ENCODE measurements around the gene DOCK3.
"Not testable (repeated sequence)": the region's sequence is repeated elsewhere in the genome, so short reads cannot be mapped to it uniquely, and the experiment has no call there.

The DOCK3 gene

DNA sequence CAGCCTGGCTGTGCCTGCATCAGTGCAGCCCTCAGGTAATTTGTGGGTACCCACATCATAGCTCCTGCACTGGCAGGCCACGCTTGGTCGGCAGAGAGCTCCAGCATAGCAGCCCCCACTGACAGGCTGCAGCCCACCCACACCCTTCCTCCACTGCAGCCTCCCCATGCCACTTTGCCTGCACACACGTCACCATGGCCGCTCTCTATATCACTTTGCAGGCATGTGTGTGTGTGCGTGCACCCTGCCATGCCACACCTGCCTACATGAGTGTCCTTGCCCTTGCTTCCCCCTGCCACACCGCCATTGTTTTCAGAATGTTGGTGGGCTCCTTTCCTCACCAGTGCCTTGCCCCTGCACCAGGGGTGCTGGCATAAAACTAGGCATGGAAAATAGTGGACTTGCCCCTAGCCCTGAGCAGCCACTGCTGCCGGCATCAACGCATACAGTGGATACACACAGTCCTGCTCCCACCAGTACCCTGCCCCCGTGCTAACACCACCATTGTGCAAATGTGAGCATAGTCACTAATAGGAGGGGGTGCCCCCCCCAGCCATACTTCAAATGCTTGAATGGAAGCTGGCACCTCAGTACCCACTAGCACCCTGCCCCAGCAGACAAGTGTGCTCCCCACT, 431.6 kb downstream of the DOCK3 start:
- no peak for DNase-seq (ENCODE audit: low read depth in 2 of 2)

DNA sequence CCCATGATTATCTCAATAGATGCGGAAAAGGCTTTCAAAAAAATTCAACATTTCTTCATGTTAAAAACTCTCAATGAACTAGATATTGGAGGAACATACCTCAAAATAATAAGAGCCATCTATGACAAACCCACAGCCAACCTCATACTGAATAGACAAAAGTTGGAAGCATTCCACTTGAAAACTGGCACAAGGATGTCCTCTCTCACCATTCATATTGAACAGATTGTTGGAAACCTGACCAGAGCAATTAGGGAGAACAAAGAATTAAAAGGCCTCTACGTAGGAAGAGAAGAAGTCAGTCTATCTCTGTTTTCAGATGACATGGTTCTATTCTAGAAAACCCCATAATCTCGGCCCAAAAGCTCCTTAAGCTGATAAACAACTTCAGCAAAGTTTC, 435.9 kb downstream of the DOCK3 start:
- no peak for DNase-seq (ENCODE audit: low read depth in 2 of 2)

DNA sequence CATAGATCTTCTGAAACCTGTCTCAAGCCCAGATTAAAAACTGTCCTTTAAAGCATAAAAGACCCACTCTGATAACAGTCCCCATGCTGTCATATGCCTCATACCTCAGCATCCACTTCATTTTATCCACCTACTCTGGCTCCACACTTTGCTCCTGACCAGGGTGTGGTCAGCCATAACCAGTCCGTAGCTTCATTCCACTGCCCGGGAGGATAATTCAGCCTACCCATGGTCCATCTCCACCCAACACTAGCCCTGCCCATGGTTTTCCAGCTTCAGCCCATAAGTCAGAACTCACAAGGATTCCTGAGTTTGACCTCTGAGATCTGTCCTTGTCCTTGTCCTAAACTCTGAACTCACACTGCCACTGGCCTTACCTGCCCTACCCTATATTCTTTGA, 448.2 kb downstream of the DOCK3 start:
- no peak for DNase-seq (ENCODE audit: low read depth in 2 of 2)

DNA sequence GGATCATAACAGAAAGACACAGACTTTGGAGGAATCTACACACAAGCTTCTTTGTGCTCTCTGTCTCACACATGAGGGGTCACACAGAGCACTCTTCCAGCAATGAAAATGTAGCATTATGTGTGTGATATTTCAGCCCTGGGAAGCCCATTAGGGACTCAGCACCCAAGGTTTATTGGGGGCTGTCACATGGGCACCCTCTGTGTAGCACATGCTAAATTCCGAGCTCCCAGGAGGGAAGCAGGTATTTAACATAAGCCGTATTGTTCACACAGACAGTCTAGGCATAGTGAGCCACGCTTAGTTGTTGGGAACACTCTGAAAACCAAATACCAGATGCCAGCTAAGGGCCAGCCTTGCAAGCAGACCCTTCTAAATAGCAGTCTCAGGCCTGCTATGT, 448.8 kb downstream of the DOCK3 start:
- DNase-seq (ENCODE audit: low read depth in 2 of 2) = no peak

DNA sequence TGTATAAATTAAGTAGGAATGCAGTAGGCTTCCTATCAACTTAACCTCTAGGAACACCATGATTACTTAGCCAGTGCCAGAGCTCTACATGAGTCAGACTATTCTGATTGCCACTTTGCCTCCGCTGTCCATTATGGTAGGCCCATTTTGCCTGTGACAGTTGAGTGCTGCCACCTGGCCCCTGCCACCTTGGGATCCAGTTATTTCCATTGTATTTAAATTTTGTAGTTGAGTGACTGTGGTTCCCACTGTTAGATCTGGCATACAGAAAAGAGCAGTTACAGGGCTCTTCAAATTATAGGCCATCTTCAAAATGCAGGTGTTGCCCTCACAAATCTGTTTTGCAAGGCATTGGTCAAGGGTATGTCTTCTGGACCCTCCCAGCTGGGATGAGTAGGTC, 456.9 kb downstream of the DOCK3 start:
- DNase-seq (ENCODE audit: low read depth in 2 of 2) = not testable (repeated sequence)

DNA sequence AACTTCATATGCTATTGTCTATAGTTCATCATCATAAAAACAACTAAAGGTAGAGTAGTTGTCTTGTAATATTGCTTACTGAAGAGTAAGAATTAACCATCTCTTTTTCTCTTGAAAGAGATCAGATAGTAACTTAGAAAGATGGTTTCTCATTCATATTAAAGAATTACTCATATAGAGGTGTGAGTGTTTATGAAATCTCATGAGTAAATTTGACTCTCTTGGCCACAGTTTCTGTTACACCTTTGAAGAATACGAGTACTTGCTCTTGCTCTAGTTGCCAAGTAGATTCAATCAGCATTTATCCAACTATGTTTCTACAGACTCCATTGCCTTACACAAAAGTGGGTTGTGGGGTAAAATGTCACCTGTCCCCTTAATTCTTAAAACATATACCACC, 463.0 kb downstream of the DOCK3 start:
- no peak for DNase-seq (ENCODE audit: low read depth in 2 of 2)

DNA sequence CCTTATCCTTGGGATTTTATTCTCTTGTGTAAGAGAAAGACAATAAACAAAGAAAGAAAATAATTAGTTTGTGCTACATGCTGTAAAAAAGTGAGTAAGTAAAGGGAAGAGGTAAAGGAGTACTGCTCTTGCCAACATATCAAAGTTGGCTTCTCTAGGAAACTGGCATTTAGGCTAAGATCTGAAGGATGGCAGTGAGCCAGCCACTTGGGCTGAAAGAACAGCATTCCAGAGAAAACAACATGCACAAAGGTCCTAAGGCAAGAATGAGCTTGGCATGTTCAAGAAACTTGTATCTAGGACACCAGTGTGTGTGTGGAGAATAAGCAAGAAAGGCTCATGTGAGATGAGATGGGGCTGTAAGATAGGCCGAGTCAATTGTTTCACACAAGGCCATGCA, 464.9 kb downstream of the DOCK3 start:
- DNase-seq (ENCODE audit: low read depth in 2 of 2) = no peak

DNA sequence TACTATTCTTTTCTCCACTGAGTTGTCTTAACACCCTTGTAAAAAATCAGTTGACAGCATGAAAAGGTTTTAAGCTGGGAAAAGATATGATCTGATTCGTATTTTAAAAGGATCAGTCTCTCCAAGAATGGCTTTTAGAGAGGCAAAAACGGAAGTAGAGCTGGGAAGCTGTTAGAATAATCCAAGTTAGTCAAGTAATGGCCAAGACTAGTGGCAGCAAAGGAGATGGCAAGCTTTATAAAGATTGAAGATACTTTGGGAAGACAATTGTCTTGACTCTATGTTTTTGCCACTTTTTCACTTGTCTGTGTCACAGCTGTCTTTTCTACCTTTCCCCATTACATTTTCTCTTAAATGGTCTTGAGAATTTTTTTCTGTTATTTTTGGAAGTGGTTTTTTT, 466.8 kb downstream of the DOCK3 start:
- DNase-seq (ENCODE audit: low read depth in 2 of 2) = no peak

DNA sequence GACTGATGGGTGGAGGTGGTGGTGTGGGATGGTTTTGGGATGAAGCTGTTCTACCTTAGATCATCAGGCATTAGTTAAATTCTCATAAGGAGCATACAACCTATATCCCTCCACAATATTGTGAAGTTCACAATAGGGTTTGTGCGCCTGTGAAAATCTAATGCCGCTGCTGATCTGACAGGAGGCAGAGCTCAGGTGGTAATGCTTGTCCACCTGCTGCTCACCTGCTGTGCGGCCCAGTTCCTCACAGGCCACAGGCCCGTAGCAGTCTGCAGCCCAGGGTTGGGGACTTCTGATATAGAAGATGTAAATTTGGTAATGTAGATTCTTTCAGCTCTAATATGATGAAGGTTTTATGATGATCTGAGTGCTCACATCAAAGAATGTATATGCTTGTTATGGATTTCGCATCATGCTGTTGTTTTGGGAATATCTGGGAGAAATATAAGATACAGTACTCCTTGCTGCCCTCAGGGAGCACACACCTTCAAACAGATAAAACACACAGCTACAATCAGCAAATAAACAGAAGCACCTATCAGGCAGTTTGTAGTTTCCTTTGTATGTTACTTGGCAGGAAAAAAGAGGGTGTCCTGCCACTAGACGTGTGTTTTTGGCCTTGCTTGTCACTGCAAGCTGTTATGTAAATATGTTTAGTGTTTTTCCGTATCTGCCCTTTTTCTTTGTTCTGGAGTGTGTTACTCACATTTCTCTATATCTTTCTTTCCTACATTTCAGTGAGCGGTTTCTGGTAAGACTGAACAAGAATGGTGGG, 471.3 kb downstream of the DOCK3 start:
- DNase-seq (ENCODE audit: low read depth in 2 of 2) = no peak

DNA sequence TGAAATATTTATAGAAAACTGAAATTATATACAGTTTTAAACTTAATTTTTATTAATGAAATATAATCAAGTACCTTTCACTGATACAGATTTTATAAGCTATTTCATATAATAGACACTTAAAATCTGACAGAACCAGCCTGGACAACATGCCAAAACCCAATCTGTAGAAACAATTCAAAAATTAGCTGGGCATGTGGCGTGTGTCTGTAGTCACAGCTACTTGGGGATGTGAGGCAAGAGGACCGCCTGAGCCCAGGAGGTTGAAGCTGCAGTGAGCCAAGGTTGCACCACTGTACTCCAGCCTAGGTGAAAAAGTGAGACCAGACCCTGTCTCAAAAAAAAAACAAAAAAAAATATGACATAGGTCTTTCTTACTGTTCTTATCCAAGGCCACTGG, 472.1 kb downstream of the DOCK3 start:
- no peak for DNase-seq (ENCODE audit: low read depth in 2 of 2)

DNA sequence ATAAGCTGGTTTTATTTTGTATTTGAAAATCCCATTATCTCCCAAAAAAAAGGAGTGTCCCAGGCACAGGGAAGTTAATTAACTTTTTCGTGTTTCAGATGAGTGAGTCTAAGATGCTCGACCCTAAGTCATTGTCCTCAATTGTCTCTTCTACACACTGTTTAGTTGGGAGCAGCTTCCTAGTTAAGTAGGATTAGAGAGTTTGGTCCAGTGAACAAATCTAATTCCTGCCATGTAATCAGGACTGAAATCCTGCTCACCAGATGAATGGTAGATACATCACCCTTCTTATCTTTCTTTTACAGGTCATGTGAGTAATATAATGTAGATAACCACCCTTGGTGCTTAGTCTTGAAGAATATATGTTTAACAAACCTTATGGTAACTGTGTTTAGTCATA, 481.4 kb downstream of the DOCK3 start:
- DNase-seq (ENCODE audit: low read depth in 2 of 2) = no peak

DNA sequence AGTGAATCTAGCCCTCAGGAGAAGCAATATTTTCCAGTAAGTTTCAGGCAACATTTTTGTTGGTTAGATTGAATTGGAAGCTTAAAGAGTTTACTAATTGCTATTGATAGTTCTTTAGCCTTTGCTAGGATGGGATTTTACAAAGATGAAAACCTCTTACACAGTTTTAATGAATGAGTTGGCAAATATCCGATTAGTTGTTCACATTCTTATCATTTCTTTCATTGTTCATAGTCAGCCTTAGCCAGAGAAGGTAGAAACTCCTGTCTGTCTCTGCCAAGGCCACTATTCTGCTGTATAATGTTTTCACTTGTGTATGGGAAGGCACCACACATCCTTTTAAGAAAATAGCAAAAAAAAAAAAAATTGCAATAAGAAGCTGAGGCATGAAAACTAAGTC, 488.3 kb downstream of the DOCK3 start:
- DNase-seq (ENCODE audit: low read depth in 2 of 2) = no peak

DNA sequence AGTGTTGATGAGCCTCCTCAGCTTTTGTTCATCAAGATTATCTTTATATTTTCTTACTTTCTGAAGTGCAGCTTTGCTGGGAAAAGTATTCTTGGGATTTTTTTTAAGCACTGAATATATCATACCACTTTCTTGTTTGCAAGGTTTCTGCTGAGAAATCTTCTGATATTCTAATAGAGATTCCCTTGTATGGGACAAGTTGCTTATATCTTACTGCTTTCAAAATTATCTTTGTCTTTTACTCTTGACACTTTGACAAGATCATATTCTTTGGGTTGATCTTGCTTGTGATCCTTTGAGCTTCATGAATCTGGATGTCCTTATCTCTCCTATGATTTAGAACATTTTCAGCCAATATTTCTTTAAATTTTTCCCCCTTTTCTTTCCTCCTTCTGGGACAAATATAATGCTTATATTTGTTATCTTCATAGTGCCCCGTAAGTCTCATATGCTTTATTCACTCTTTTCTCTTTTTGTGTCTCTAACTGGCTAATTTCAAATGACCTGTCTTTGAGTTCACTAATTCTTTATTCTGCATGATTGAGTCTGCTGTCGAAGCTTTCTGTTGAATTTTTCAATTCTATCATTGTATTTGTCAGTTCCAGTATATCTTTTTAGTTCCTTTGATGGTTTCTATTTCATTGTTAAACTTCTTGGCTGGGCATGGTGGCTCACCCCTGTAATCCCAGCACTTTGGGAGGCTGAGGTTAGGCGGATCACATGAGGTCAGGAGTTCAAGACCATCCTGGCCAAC, 499.0 kb downstream of the DOCK3 start:
- no peak for DNase-seq (ENCODE audit: low read depth in 2 of 2)

DNA sequence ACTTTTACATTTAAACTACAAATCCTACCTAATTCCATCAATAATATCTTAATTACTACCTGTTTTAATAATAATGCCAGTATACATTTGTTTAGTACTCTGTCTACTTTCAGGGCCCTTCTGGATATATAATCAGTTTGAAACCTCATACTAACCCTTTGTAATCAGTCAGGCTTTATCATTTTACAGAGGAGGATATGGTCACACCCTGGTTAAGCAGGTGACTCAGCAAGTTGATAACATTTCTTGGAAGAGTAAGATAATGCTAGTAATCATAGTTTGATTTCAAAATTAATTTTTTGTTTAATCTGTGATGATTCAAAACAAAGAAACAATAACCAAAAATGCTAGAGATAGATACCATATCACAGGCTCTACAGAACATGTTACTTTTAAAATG, 502.2 kb downstream of the DOCK3 start:
- no peak for DNase-seq (ENCODE audit: low read depth in 2 of 2)

DNA sequence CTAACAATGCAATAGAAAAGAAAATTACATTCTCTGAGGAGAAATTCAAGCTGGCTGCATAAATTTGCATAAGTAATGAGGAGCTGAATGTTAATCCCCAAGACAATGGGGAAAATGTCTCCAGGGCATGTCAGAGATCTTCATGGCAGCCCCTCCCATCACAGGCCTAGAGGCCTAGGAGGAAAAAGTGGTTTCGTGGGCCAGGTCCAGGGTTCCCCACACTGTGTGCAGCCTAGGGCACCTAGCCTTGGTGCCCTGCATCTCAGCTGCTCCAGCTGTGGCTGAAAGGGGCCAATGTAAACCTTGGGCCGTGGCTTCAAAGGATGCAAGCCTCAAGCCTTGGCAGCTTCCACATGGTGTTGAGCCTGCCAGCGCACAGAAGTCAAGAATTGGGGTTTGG, 511.7 kb downstream of the DOCK3 start:
- DNase-seq (ENCODE audit: low read depth in 2 of 2) = not testable (repeated sequence)

DNA sequence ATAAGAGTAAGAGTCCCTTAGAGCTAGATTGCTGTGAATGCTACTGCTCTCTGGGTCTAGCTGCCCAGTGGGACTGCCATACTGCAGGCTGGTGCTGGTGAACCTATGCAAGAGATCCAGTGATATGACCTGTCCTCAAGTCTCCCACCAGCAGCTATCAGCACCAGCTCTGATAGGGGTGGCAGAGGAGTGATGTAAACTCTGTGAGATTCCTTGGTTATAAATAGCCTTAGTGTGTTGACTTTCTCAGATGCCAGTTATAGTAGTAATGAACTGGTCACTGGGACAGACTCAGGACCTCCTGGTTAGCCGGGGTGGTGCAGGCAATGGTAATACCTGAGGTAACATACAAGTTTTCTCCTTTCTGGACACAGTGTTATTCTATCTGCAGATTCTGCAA, 515.5 kb downstream of the DOCK3 start:
- no peak for DNase-seq (ENCODE audit: low read depth in 2 of 2)

DNA sequence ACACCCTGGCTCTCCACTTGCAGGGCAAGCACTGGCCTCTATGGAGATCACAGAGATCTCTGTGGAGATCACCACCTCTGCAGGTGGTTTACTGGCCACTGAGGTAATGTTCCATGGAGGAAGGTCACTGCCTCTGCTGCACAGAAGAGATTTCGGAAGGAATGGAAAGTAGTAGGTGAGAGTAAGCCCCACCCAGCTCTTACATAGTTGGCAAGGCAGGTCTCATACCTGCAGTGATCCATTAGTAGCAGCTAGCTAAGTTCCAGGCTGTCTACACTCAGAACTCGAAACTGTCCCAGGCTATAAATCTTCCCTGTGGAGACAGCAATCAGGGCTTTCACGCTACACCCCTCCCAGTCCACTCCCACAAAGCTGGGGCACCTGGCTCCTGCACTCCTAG, 516.1 kb downstream of the DOCK3 start:
- no peak for DNase-seq (ENCODE audit: low read depth in 2 of 2)

DNA sequence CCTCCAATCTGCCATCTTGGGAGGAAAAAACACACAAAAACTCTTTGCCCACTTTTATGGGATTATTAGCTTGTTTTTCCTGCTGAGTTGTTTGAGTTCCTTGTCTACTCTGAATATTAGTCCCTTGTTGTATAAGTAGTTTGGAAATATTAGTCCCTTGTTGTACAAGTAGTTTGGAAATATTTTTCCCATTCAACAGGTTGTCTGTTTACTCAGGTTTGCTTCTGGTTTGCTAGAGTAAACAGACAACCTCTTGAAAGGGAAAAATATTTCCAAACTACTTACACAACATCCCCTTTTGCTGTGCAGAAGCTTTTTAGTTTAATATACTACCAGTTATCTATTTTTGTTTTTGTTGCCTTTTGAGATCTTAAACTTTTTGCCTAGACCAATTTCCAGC, 517.0 kb downstream of the DOCK3 start:
- DNase-seq (ENCODE audit: low read depth in 2 of 2) = no peak

DNA sequence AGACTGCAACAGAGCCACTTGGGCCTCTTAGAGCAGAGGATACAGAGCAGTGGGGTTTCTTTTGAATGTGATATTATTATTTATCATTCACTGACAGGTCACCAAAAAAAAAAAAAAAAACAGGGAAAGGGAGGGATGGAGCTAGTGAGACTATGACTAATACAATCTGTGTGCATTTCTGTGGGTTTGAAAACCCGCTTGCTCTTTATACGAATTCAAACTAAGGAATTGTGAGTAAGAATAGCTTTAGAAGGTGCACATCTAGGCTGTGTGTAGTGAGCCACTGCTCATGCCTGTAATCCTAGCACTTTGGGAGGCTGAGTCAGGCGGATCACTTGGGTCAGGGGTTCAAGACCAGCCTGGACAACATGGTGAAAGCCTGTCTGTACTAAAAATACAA, 523.8 kb downstream of the DOCK3 start:
- no peak for DNase-seq (ENCODE audit: low read depth in 2 of 2)

DNA sequence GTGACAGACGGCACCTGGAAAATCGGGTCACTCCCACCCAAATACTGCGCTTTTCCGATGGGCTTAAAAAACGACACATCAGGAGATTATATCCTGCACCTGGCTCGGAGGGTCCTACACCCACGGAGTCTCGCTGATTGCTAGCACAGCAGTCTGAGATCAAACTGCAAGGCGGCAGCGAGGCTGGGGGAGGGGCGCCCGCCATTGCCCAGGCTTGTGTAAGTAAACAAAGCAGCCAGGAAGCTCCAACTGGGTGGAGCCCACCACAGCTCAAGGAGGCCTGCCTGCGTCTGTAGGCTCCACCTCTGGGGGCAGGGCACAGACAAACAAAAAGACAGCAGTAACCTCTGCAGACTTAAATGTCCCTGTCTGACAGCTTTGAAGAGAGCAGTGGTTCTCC, 524.6 kb downstream of the DOCK3 start:
- DNase-seq (ENCODE audit: low read depth in 2 of 2) = not testable (repeated sequence)

DNA sequence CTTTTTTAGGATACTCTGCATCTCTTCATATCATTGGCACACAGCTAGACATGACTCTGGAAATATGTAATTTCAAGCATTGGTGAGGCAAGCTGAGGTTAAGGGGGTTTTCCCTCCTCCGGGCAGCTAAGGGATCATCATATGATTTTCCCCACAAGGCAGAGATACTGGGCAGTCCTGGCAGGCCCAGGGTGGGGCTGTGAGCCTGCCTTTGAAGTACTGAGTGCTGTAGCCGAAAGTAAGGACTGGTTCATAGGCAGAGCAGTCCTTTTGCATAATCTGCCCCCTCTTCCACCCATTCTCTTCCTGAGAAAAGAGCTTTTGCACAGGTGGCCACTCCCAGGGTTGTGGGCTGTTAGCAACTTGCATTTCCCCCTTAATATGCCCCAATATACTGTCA, 541.6 kb downstream of the DOCK3 start:
- no peak for DNase-seq (ENCODE audit: low read depth in 2 of 2)

DNA sequence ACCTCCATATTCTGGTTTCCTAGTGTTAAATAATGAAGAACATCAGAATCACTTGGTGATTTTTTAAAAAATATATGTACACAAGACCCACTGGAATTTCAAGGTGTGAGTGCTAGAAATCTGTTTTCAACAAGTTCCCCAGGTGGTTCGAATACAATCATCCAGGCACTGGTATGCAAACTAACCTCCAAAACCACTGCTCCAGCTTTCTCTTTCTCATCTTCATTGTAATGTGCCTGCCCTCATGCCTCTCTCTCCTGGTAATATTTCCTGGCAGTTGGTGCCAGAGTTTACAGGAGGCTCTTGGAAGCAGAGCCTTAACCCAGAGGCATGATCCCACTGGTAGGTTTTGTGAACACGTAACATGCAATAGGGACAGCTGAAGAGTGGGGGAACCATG, 547.2 kb downstream of the DOCK3 start:
- no peak for DNase-seq (ENCODE audit: low read depth in 2 of 2)

DNA sequence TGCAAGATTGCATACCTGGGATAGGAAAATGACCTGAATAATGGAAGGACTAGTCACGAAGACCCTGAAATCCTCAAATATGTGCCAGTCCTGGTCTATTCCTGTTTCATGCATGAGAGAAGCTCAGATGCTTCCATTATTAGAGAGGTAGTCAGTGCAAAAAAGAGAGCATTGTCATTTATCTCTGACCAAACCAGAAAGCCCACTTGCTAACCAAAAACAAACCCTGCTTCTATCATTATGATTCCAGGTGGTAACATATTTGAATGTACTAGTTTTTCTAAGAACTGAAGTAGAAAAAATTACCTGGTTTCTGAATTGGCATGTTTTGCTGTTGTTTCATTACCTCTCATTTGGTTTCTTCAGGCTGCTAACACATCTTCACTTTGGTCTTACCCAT, 549.6 kb downstream of the DOCK3 start:
- no peak for DNase-seq (ENCODE audit: low read depth in 2 of 2)
